EH (cell line): ENCODE measurements around the gene FCN1.
"Not testable (repeated sequence)": the region's sequence is repeated elsewhere in the genome, so short reads cannot be mapped to it uniquely, and the experiment has no call there.

Experiments used
- DNase-seq: peaks from one replicate; pipeline ENCODE4 v3.0.0-alpha.2; 2015; ENCODE audit warnings: low read depth

FCN1 gene

DNA sequence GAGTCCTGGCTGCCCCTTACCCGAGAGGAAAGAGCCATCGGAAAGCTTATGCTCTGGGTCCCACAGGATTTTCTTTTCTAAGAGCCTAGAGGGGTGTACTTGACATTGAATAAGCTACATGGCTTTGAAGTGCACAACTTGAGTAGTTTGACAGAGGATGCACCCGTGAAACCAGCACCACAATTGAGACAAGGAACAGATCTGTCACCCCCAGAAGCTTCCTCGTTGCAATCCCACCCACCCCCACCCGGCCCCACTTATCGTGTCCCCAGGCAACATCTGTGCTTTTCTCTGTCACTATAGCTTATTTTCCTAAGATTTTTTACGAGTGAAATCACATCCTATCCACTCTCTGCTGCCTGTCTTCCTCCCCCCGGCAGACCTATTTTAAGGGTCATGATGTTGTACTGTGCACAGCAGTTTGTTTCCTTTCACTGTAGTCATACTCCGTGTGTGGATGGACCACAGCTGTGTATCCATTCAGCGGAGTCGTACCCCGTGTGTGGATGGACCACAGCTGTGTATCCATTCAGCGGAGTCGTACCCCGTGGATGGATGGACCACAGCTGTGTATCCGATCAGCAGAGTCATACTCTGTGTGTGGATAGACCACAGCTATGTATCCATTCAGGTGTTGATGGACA, 45.9 kb downstream of the FCN1 start:
- DNase-seq = peak; percentile 64

DNA sequence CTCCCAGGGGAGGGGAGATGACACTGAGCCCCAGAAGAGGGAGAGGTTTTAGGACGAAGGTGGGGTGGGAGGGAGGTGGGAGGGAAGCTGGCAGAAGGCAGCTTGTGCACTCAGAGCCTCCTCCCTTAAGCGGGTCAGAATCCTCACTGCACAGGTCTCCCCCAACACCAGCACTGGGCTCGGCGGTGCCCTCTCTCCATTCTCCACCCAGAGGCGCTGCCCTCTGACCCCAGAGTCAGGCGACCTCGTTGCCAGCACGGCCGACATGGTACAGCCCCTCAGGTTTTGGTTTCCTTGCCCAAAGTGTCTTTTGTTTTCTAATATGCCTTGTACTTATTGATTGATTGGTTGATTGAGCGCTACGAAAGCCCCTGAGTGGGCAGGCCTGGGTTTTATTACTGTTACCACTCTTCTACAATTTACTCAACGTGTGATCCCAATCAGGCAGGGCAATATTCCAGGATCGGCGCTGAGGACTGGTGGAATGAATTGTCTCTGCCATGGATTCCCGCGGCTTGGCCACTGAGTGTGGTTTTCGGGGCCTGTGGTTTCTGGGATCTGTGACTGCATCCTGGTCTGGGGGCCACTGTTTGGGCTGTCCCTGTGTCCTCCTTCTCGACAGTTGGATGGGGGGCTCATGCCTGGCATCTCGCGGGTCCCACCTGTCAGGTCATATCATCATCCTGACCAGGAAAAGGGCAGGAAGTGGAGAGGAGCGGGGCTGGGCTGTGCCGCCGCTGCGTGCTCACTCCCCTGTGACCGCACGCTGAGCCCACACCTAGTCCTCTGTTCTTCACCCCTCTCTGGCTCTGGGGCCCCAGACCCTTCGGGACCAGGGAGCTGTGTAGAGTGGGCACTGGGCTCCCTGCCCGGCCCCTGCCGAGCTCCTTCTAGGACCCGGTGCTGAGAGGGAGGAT, 46.7 kb downstream of the FCN1 start:
- peak; percentile 28 for DNase-seq

DNA sequence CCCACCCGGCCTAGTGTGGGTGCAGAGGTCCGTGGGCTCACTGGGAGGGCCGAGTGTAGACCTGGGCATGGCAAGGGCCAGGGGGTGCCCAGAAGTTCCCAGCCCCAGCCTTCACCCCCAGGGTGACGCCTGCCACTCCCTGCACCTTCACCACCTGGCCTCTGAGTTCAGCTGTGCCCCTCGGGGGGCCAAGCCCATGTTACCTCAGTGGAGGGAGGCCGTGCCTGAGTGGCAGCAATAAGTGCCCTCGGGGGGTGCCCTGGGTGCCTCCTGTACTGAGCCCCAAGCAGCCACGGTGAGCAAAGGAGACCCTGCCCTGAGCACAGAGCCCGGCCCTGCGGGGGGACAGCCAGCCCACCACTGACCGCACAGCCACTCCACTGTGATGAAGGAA, 47.4 kb downstream of the FCN1 start:
- DNase-seq = no peak

DNA sequence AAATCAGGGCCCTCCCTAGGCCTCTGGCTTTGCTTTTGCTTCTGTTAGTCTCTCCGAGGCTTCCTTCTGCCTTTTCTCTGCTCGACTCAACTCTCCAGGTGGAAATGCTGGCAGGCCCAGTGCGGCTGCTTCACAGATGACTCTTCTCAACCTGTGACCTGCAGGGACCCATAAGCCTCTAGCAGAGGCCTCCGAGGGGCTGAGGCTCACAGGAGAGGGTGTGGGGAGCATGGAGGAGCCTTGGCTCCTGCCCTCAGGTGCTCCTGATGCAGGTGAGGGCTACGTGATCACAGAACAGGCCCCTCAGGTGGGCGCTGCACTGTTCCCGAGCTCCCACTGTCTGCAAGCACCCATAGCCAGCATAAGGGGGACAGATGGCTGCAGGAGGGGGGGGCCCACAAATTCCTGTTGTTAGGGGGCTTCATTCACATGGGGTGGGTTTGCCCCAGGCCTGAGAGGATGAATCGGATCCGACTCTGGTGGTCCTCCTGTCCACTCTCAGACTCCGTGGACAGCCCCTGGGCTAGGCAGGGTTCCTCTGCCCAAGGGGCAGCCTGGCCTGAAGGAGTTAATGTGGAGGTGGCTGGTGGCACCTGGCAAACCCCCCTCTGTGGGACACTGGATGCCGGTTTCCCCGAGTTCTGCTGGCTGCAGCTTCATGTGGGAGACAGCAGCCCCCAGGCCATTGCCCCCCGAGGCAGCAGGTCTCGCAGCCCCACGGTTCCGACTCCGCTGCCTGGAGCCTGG, 48.0 kb downstream of the FCN1 start:
- no peak for DNase-seq

DNA sequence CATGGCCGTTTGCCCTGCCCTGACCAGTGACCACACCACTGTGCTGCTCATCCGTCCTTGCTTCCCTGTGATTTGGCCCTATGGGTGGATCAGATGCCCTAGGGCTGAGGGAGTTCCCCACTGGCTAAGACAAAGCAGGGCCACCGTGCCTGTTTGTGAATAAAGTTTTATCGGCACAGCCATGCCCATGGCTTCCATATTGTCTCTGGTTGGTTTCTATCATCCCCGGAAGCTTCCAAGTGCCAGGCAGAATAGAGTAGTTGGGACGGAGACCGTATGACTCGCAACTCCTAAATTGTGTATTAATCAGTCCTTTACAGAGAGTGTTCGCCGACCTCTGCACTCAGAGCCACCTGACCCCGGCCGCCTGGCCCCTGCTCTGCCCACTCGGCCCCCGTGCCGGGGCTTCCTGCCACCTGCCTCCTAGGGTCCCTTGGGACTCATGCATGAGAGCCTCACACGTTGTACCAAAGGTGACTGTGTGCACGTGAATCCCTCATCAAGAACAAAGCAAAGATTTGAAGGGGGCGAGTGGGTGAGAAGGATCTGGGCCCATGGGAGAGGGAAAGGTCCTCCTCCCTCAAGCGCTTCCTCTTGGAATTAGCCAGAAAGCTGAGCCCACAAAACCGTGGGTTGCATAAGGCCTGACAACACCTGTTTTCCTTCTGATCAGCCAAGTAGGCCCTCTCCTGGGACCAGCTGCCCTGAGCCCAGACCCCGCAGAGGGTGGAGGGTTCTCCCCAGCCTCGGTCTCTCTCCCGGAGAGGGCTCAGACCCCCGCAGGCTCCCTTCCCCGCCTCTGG, 48.8 kb downstream of the FCN1 start:
- no peak for DNase-seq

DNA sequence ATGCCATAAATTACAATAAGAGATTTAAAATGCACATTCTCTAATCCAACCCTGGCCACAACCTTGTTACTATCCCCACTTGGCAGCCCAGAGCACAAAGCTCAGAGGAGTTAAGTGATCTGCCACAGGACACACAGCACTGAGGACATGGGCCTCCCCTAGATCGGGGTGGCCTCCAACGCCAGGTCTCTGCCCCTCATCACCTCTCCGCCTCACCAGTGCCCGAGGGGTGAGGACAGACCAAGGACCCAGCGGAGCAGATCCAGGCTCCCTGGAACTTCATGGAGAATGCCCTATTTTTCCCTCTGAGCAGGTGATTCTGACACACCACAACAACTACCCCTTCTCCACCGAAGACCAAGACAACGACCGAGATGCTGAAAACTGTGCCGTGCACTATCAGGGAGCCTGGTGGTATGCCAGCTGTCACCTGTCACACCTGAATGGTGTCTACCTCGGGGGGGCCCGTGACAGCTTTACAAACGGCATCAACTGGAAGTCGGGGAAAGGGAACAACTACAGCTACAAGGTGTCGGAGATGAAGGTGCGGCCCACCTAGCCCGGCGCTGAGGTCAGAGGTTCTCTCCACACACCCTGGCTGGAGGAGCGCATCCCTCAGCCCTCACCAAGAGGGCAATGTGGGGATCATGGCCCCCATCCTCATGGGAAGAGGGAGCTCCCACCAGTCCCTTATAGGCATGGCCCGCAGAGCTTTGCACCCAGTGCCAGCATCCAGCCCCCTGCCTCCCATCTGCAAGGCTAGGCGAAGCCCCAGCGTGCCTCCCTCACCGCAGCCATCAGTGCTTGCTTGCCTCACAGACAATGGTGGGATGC, 49.6 kb downstream of the FCN1 start:
- no peak for DNase-seq

DNA sequence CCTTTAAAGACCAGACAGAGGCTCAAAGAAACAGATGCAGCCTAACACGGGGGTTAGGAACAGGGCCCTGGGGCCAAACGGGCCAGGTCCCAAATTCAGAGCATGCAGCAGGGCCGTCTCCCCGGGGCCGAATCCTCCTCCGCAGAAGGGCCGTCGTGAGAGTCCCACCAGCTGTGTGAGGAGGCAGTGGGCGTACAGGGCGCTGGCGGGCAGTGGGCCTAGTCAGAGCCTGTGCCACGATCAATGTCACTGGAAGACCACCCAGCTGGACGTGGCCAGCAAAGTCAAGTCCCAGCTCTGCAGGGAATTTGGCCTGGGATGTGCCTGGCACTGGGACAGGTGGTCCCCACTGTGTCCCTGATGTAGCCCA, 52.9 kb downstream of the FCN1 start:
- no peak for DNase-seq

DNA sequence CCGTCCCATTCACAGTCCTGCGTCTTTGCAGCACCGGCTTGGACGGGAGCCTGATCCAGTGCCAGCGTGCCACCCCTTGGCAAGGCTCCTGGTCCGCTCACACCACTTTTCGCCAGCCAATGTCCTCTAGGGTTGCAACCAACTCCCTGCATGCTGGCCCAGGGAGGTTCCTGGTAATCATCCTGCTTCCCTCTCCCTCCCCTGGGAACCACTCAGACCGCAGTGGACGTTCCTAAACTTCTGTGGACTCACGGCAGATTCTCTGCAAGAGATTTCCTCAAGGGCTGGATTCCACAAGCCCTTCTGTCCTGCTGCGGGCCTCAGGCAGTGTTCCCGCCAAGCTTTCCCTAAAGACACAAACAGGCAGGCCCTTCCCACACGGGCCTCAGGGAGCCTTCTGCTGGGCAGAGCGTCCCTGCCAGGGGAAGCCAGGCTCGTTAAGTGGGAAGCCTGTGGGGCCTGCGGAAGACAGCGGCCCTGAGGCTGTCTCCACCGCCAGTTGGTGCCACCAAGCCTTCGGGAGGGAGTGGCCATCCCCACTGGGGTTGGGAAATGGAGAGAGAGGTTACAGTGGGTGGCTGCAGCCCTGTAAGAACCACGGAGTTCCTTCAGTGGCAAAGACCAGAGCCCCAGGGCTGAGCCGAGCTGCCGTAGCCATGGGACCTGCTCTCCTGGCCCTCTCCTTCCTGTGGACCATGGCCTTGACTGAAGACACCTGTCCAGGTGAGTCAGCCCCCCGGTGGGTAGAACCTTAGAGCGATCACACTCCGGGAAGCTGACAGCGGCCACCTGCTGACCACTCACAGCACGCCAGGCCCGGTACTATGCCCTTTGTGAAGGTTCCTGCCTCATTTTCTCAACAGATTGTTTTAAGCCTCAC, 53.5 kb downstream of the FCN1 start:
- no peak for DNase-seq

DNA sequence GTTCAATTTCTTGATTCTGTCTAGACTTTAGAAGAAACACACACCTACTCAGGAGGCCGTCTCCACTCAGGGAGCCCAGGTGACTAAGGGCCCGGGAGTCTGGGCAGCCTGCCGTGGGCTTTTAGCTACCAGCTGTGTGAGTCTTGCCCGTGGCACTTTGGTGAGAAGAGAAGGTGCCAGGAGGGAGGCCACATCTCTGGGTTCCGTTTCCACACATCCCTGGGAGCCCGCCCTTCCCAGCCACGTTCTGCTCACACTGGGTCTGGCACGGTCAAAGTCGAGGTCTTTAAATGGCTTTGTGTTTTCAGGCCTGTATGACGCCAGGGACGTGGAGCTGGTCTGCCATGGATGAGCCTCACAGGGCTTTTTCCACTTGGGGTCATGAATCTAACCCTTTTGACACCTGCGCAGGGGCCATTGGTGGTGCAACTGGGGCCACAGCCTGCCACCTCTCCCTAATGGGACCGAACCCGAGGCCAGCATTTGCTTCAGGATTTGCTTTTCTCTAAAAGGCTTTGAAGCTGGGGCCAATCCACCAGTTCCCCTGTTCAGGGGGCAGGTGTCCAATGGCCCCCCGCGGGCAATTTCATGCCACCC, 54.3 kb downstream of the FCN1 start:
- DNase-seq = no peak

DNA sequence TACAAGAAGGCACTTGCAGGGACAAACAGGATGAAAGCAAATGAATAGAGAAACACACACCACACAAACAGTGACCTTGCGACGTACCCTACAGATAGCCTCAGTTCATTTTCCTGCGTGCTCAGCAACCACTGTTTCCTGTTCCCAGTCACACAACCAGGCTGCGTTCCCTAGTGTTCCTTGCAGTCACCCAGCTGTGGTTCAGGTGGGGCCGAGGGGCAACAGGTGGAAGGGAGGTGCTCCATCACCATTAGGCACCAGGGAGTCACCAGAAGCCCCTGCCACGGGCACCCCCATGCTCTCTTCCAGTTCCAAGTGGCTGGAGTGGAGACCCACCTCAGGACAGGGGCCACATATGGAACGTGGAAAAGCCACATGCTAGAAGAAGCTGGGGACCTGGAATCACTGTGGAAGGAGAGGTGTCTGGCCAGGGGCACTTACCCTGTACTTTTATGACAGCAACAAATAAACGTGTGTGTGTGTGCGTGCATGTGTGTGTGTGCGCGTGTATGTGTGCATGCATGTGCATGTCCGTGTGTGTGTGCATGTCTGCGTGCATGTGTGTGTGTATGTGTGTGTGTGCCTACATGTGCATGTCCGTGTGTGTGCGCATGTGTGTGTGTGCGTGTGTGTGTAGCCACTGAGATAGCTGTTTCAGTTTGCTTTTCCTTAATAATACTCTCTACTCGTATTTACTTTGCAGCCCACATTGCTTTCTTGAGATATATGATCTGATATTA, 55.9 kb downstream of the FCN1 start:
- DNase-seq = no peak

DNA sequence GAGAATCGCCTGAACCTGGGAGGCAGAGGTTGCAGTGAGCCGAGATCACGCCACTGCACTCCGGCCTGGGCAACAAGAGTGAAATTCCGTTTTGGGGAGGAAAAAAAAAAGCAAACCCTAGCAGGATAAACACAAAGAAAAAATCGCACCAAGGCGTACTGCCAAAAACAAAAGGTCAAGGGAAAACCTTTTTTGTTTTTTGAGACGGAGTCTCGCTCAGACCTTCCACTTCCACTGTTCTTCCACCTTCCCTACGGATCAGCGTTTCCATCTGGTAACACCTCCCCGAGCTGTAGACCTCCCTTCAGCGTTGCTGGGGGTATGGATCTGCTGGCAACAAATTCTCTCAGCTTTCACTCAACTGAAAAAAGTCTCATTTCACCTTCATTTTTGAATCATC, 57.2 kb downstream of the FCN1 start:
- DNase-seq = no peak

DNA sequence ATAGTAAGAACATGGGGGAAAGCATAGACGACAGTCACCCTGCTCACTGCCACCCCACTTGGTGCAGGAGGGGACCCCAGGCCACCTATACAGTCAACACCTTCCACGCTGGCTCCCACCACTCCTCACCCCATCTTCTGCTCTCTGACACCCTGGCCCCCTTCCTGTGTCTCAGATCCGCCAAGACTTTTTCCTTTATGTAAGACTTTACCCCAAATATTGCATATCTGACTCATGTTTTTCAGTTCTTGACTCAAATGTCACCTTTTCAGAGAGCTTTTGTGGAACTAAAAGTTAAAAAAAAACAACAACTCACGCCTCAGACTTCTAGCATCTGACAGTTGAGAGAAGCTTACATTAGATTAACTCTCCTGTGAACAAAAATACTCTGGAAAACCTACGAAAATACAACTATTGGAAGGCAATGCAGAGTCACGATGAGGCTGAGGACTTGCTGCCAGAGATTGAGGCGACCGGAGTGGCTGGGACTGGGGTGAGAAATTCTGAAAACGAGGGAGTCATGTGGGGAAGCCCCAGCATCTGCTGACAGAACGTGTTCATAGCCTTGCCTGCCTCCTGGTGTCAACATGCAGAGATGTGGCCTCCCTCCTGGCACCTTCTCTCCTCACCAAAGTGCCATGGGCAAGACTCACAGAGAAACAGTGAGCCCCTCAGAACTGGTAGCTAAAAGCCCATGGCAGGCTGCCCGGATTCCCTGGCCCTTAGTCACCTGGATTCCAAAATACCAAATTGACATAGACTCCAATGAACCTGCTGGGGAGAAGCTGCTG, 59.5 kb downstream of the FCN1 start:
- DNase-seq = peak; percentile 70

DNA sequence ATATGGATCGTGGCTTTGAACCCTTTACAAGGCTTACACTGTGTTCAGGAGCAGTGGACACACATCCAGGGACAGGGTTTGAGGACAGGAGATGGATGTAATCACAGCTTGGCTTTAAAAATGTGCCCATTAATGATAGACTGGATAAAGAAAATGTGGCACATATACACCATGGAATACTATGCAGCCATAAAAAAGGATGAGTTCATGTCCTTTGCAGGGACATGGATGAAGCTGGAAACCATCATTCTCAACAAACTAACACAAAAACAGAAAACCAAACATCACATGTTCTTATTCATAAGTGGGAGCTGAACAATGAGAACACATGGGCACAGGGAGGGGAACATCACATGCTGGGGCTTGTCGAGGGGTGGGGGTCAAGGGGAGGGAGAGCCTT, 60.3 kb downstream of the FCN1 start:
- DNase-seq = not testable (repeated sequence)

DNA sequence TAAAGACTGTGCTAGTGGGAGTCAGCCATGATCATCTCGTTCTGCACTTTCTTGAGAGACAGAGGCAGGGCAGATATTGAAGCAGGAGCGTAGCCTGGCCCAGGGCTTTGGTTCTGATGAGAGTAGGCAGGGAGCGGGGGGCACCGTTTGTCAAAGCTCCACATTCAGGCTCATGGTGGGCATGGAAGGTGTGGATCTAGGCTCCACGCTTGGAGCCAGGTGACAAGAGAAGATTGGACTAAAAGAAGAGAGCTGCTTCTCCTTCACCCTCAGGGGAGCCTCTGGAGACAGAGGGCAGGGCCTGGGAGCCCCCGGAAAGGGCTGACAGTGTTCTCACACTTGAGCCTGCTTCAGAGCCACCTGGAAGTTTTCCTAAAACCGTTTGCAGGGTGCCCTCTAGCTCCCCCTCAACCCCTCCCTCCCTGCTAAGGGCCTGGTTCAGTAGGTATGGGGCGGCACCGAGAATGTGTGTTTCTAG, 61.8 kb downstream of the FCN1 start:
- DNase-seq = no peak
